GM12878 (cell line): ENCODE measurements around the gene COTL1.

Experiments
- CBX3 ChIP-seq: fragments of 200-600 bp; sonication (generic); IDR thresholded peaks from 2 replicates; pipeline ENCODE4 v1.6.1; 2016; ENCODE audit warnings: low read depth, borderline replicate concordance
- CREB1 ChIP-seq: IDR thresholded peaks from 2 replicates; pipeline ENCODE4 v1.6.1; 2012; ENCODE audit warnings: low read depth, mild to moderate bottlenecking, inconsistent platforms
- POLR2AphosphoS5 ChIP-seq: IDR thresholded peaks from 2 replicates; pipeline ENCODE4 v1.6.1; 2011; ENCODE audit warnings: mild to moderate bottlenecking, low read length, inconsistent platforms
- RAD21 ChIP-seq: IDR thresholded peaks from 2 replicates; pipeline ENCODE4 v1.6.1; 2011; ENCODE audit warnings: mild to moderate bottlenecking, low read depth, low read length, moderate library complexity; ENCODE audit not compliant: insufficient read depth
- RCOR1 ChIP-seq: conservative IDR thresholded peaks from 2 replicates; pipeline ENCODE4 v1.6.1; 2012; ENCODE audit warnings: low read depth, low read length, improper control_type of control experiment
- SMAD1 ChIP-seq: fragments of 450-650 bp; IDR thresholded peaks from 2 replicates; pipeline ENCODE4 v1.6.1; 2018; ENCODE audit warnings: mild to moderate bottlenecking, low read depth; ENCODE audit not compliant: partially characterized antibody
- TF ChIP-seq, protein P1 (sequence below): IDR thresholded peaks from 2 replicates; pipeline ENCODE4 v1.6.1; 2011; ENCODE audit warnings: low read depth, mild to moderate bottlenecking, low read length, moderate library complexity, borderline replicate concordance; ENCODE audit errors: extremely low read depth
- TF ChIP-seq, protein P2 (sequence below): IDR thresholded peaks from 2 replicates; pipeline ENCODE4 v1.6.1; 2012; ENCODE audit warnings: low read depth, low read length, improper control_type of control experiment
- TF ChIP-seq, protein P3 (sequence below), 3 experiments: IDR thresholded peaks in 2 of 3; conservative IDR thresholded peaks in 1 of 3; 2 replicates each; pipeline ENCODE4 v1.5.1; 2011; ENCODE audit warnings: low read depth in 3 of 3, low read length in 3 of 3, mild to moderate bottlenecking in 3 of 3, control low read depth in 2 of 3, moderate library complexity in 2 of 3, inconsistent platforms in 1 of 3, mixed read lengths in 1 of 3; ENCODE audit not compliant: control insufficient read depth in 2 of 3, insufficient read depth in 1 of 3; ENCODE audit errors: extremely low read depth in 1 of 3

DNA sequence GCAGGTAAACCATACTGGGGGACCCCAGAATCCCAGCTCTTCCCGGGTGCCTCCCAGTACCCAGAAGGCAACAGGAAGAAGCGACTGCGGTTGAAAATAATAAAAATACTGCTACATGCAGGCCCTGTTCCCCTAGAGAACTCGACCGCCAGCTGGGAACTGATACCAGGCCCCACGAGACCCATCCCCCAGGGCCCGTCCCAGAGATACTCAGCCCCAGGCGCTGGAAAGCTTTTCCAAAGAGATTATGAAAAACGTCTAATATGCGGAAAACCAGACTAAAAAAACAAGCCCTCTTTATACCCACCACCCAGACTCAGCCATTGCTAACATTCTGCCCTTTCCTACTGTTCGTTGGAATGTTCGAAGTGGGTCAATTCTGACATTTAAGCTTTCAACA lies 100.5 kb downstream of the COTL1 start:
- TF ChIP-seq RCOR1 (no peak), RAD21 (no peak), CREB1 (no peak), POLR2AphosphoS5 (no peak), SMAD1 (no peak), CBX3 (no peak)
- TF ChIP-seq, protein P1, sequence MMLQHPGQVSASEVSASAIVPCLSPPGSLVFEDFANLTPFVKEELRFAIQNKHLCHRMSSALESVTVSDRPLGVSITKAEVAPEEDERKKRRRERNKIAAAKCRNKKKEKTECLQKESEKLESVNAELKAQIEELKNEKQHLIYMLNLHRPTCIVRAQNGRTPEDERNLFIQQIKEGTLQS = no peak
- TF ChIP-seq, protein P2, sequence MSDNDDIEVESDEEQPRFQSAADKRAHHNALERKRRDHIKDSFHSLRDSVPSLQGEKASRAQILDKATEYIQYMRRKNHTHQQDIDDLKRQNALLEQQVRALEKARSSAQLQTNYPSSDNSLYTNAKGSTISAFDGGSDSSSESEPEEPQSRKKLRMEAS = no peak
- TF ChIP-seq, protein P3, sequence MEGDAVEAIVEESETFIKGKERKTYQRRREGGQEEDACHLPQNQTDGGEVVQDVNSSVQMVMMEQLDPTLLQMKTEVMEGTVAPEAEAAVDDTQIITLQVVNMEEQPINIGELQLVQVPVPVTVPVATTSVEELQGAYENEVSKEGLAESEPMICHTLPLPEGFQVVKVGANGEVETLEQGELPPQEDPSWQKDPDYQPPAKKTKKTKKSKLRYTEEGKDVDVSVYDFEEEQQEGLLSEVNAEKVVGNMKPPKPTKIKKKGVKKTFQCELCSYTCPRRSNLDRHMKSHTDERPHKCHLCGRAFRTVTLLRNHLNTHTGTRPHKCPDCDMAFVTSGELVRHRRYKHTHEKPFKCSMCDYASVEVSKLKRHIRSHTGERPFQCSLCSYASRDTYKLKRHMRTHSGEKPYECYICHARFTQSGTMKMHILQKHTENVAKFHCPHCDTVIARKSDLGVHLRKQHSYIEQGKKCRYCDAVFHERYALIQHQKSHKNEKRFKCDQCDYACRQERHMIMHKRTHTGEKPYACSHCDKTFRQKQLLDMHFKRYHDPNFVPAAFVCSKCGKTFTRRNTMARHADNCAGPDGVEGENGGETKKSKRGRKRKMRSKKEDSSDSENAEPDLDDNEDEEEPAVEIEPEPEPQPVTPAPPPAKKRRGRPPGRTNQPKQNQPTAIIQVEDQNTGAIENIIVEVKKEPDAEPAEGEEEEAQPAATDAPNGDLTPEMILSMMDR (IDR thresholded peaks at IDR 0.05 in 2 of 3, conservative IDR thresholded peaks at IDR 0.05 in 1 of 3; ENCODE audit: control insufficient read depth in 2 of 3, extremely low read depth in 1 of 3, insufficient read depth in 1 of 3, low read depth in 3 of 3, low read length in 3 of 3) = no peak
